HL-60 (cell line): ENCODE data around the gene ACSF3.

Source experiments
- POLR2AphosphoS5 ChIP-seq: IDR thresholded peaks from 2 replicates; pipeline ENCODE4 v1.6.1; 2012; ENCODE audit warnings: low read depth
- REST ChIP-seq: IDR thresholded peaks from 2 replicates; pipeline ENCODE4 v1.6.1; 2012; ENCODE audit warnings: low read depth; ENCODE audit not compliant: insufficient replicate concordance
- TF ChIP-seq, protein P1 (sequence below): IDR thresholded peaks from one replicate; pipeline ENCODE4 v1.5.1; 2011; ENCODE audit warnings: low read length, control low read depth, inconsistent platforms; ENCODE audit not compliant: insufficient read depth

DNA sequence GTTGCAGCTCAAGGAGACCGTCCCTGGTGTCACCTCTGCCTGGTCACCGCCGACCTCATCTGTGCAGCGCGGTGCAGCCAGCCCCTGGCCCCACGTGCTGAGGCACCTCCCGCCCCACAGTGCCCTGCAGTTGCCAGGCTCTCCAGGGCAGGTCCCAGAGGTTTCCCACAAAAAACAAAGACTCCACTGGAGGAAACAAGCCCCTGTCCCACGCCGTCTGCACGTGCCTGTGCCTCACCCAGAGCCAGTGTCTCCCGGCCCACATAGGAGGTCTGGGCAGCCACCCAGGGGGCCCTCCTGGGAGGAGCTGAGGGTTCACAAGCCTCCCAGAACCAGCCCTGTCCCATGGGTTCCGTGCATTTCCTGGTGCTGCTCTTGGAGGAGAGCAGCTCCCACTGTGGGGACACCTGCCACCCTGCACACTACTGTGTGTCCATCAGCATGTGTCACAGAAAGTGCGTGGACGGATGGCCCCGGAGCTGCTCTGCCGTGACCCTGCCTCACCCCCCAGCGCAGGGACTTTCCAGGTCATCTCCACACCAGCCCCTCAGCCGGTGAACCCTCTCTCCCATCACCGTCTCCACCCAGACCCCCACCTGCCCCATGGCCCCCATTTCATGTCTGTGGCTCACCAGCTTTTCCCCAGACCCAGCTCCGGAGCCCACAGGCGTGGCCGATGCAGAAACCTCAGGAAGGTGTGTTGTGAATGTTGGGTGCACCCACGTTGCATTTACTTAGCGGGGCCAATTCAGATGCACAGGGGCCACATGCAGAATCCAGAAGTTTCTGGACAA lies 60.9 kb downstream of the ACSF3 start:
- TF ChIP-seq, protein P1, sequence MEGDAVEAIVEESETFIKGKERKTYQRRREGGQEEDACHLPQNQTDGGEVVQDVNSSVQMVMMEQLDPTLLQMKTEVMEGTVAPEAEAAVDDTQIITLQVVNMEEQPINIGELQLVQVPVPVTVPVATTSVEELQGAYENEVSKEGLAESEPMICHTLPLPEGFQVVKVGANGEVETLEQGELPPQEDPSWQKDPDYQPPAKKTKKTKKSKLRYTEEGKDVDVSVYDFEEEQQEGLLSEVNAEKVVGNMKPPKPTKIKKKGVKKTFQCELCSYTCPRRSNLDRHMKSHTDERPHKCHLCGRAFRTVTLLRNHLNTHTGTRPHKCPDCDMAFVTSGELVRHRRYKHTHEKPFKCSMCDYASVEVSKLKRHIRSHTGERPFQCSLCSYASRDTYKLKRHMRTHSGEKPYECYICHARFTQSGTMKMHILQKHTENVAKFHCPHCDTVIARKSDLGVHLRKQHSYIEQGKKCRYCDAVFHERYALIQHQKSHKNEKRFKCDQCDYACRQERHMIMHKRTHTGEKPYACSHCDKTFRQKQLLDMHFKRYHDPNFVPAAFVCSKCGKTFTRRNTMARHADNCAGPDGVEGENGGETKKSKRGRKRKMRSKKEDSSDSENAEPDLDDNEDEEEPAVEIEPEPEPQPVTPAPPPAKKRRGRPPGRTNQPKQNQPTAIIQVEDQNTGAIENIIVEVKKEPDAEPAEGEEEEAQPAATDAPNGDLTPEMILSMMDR, result no peak
- TF ChIP-seq POLR2AphosphoS5, result no peak; the same call in 1 of the 2 replicates
- TF ChIP-seq REST, result no peak
